OCI-LY3 (cell line): ENCODE data around the gene LRRC56.

Experiments
- CTCF ChIP-seq: fragments of 200-600, 300-600 bp; sonication (generic); IDR thresholded peaks from 2 replicates; pipeline ENCODE4 v1.5.1; 2014; ENCODE audit warnings: antibody characterized with exemption, low read length, low read depth
- EZH2phosphoT487 ChIP-seq: fragments of 200-600 bp; shearing (Covaris generic); IDR thresholded peaks from 2 replicates; pipeline ENCODE4 v1.6.1; 2018; ENCODE audit warnings: antibody characterized with exemption, mixed run types, low read depth

DNA sequence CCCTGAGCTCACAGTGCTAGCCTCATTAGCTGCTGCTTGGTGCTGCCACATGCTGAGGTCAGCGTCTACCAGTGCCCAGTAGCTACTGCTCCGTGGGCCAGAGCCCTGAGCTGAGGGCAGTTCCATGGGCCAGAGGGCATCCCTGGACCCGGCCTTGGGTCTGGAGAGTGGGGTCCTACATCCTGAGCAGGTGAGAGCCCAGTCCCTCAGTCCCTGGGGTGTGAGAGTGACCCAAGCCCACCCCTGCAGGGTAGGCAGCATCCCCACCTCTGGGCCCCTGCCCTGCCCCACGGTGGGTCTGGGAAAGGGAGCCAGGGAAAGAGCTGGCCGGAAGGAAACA is 13.4 kb downstream of the LRRC56 start:
- no peak for TF ChIP-seq EZH2phosphoT487
- TF ChIP-seq CTCF = no peak
